ENCODE results near the gene LAPTM5.

The LAPTM5 gene

DNA sequence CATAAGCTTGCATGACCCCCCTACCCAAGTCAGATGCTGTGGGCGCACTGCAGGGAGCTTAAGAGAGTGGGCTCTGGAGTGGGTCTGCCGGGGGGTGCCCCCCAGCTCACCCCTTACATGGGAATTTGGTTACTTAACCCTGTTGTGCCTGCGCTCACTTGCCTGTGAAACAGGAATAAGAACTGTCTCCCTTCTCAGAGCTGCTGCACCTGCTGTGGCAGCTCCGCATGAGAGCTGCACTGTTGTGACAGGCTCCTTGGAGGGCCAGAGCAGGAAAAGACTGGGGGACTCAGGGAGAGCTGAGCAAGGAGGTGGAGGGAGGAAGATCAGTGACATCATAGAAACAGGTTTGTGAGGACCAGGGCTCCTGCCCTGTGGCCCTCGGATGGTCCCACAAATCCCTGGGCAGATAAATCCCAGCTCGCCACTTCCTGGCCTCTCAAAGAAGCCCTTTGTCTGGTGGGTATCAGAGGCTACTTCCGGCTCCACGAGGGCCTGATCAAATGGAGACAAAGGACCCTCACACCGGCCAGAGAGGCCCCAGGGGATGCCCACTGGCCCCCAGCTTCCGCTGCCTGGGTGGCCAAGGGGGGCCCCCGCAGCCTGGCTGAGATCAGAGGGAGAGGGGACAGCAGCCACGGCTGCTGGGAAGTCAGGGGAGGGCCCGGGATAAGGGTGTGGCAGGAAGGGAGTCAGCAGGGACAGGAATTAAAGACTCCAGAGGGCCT lies 28.9 kb upstream of the LAPTM5 start:
- DNase-seq: no peak

GRCh38 chr1:30785714-30786113 lies 28.1 kb upstream of the LAPTM5 start:
- DNase-seq: no peak

DNA sequence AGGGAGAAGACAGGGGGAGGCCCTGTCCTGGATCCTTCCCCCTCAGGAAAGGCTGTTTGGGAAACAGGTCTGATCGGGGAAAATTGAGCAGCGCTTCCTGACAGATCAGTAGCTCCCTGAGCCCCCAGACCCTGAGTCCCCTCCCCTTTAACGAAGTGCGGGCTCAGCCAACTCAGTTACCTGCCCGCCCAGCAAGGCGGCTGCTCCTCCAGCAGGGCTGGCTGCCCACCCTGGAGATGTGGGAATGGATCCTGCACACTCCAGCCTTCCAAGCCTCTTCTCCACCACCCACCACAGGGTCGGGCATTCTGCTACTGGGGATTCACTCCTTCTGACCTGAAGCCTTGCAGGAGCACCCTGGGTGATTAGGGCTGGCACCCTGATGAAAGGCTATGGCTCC lies 27.6 kb upstream of the LAPTM5 start:
- DNase-seq: no peak

GRCh38 chr1:30783256-30783915 lies 25.8 kb upstream of the LAPTM5 start:
- DNase-seq: peak; percentile 25 to 27

GRCh38 chr1:30782361-30783255 lies 25.0 kb upstream of the LAPTM5 start:
- DNase-seq: peak; percentile 32 to 35

- no peak for DNase-seq
These were observed 24.3 kb upstream of the LAPTM5 start for GRCh38 chr1:30781906-30782305.

GRCh38 chr1:30780409-30780808 lies 22.8 kb upstream of the LAPTM5 start:
- no peak for DNase-seq

DNA sequence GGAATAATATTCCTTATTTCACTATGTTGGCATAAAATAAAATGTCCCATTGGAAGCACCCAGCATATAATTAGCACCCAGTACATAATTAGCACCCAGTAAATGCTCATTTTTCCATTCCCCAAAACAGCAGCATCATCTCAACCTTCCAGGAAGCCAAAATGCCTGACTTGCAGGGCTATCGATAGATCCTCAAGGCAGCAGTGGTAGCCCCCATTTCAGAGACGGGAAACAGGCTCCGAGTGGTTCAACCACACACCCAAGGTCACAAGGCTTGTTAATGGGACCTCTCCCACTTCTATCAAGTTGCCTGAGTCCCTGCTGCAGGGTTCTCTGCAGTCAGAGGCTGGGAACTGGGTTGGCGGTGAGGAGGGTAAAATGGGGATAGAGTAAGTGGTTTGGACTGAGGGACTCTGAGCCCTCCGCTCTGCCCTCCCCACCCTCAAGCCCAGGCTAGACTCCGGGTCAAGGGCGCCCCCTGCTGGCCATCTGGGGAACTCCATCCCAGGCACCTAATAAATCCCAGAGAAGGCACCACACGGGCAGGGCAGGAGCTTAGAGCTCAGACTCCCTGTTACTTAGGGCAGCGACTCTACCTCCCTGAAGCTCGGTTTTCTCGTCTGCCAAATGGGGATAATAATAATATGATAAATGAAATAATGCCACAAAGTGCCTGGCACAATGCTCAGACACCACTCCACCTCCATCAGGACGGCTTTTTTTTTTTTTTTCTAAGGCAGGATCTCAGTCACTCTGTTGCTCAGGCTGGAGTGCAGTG lies 21.9 kb upstream of the LAPTM5 start:
- peak; percentile 77 to 88 for DNase-seq

DNA sequence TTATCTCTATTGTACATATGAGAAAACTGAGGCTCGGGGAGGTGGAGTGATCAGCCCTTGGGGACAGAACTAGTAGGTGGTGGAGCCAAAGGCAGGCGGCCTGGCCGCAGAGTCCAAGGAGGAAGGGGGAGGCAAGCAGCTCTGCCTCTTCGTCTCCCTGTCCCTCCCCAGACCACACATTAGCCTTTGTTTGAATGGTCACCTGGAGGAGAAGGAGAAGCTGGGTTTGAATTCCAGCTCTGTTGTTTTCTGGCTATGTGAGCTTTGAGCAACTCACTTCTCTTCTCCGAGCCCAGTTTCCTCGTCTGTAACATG lies 21.4 kb upstream of the LAPTM5 start:
- no peak for DNase-seq

GRCh38 chr1:30778154-30778978 lies 20.8 kb upstream of the LAPTM5 start:
- DNase-seq: peak; percentile 14 to 35

GRCh38 chr1:30777904-30778153 lies 20.3 kb upstream of the LAPTM5 start:
- no peak for DNase-seq

DNA sequence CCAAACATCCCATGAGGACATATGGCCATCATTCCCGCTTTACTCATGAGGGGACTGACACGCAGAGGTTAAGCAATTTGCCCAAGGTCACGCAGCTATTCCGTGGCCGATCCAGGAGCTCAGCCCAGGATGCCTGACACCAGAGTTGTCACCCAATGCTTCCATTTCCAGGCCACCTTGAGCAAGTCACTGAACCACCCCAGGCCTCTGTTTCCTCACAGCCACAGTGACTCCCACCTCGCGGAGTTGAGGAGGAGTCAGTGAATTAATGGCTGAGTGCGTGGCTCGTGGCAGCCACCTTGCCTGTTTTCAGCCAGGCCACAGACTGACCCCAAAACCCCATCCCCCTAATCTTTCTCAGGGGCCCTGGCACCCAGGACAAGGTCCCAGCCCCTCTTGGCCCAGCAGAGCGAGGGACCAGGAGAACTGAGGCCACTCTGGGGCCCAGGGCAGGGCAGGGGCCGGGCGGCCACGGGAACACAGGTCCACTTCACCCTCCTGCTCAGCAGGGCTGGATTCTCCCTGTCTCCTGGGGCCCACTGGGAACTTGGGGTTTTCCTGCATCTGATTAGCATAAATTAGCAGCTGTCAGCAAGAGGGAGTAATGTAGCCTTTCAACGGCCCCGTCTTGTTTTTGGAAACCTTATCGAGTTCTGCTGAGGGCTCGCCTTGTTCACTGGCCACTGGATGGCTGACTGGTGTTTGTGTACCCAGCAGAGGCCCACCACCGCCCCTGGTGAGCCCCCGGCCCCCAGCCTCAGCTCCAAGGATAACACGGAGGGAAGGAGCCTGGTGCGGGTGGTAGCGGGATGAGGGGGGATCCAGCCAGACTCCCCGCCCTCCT lies 19.7 kb upstream of the LAPTM5 start:
- DNase-seq: no peak

- DNase-seq: no peak
These were observed 18.8 kb upstream of the LAPTM5 start for GRCh38 chr1:30776097-30777059.

- DNase-seq: no peak
These were observed 17.9 kb upstream of the LAPTM5 start for GRCh38 chr1:30775433-30775975.

GRCh38 chr1:30774550-30775432 lies 17.2 kb upstream of the LAPTM5 start:
- no peak for DNase-seq

GRCh38 chr1:30773722-30774358 lies 16.3 kb upstream of the LAPTM5 start:
- DNase-seq: no peak

- DNase-seq: no peak
These were observed 13.4 kb upstream of the LAPTM5 start for GRCh38 chr1:30771005-30771404.

- DNase-seq: no peak
These were observed 12.6 kb upstream of the LAPTM5 start for GRCh38 chr1:30770150-30770549.
